ENCODE data around the gene SSU72.

DNA sequence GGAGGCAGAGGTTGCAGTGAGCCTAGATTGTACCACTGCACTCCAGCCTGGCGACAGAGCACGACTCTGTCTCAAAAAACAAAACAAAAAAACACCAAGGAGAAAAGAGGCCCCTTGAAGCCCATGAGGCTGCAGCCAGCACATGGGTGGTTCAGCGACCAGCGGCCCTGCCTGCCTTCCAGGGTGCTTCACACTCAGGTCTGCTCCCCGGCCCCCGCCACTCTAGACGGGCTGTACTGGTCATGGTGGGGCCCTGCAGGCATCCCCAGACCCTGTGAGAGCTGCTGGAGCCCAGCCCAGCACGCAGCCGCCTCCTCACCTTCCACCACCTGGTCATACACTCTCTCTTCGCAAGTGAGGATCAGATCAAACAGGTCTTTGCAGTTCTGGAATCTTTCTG is 30.1 kb downstream of the SSU72 start:
- TF ChIP-seq, protein P1, sequence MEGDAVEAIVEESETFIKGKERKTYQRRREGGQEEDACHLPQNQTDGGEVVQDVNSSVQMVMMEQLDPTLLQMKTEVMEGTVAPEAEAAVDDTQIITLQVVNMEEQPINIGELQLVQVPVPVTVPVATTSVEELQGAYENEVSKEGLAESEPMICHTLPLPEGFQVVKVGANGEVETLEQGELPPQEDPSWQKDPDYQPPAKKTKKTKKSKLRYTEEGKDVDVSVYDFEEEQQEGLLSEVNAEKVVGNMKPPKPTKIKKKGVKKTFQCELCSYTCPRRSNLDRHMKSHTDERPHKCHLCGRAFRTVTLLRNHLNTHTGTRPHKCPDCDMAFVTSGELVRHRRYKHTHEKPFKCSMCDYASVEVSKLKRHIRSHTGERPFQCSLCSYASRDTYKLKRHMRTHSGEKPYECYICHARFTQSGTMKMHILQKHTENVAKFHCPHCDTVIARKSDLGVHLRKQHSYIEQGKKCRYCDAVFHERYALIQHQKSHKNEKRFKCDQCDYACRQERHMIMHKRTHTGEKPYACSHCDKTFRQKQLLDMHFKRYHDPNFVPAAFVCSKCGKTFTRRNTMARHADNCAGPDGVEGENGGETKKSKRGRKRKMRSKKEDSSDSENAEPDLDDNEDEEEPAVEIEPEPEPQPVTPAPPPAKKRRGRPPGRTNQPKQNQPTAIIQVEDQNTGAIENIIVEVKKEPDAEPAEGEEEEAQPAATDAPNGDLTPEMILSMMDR (IDR thresholded peaks at IDR 0.05), result no peak
- no peak for TF ChIP-seq POLR2A (IDR thresholded peaks at IDR 0.05)
